Omental fat pad (tissue), 4 donors: ENCODE data around the gene SLC9A9. TPM values are rescaled to one million over a fixed set of nuclear protein-coding genes. Genes with fewer than 3 reads are reported as not detected.

ENCODE experiments used
- ATAC-seq: fragments of 150-250 bp; one replicate; pipeline ENCODE4 v1.9.1; 2016; ENCODE audit warnings: mild to moderate bottlenecking, moderate library complexity; ENCODE audit not compliant: low FRiP score
- DNase-seq: peaks from one replicate; pipeline ENCODE4 v3.0.0-alpha.2; 2019; ENCODE audit warnings: low spot score
- CTCF ChIP-seq, 3 donors: fragments of 450-650 bp; IDR thresholded peaks; one replicate each; pipeline ENCODE4 v1.5.1; 2016 to 2017; ENCODE audit warnings: antibody characterized with exemption in 3 of 3, mild to moderate bottlenecking in 3 of 3, moderate library complexity in 2 of 3
- total RNA-seq, 4 donors: library from RNA; depleted of rRNA; stranded (reverse); fragments of >200 nt; gene quantifications; one replicate each; pipeline ENCODE4 v1.1.0, GENCODE V29; 2016

The SLC9A9 gene
- total RNA-seq, 4 donors from 2014 or later: 15.5 to 39.6 (median 26.9) TPM

GRCh38 chr3:143507735-143508580 is 340.3 kb downstream of the SLC9A9 start:
- DNase-seq: no peak
- TF ChIP-seq CTCF (IDR thresholded peaks at IDR 0.05): no peak
- ATAC-seq: peak; percentile 62

GRCh38 chr3:143506190-143506589 is 342.1 kb downstream of the SLC9A9 start:
- DNase-seq (no peak), ATAC-seq (no peak)
- no peak for TF ChIP-seq CTCF (IDR thresholded peaks at IDR 0.05)

- no peak for DNase-seq
- ATAC-seq: no peak
- TF ChIP-seq CTCF (IDR thresholded peaks at IDR 0.05): no peak
These were observed 344.9 kb downstream of the SLC9A9 start for GRCh38 chr3:143503325-143503885.

GRCh38 chr3:143502081-143502480 is 346.2 kb downstream of the SLC9A9 start:
- ATAC-seq: no peak

GRCh38 chr3:143497382-143497781 is 350.9 kb downstream of the SLC9A9 start:
- no peak for DNase-seq
- no peak for ATAC-seq
- no peak for TF ChIP-seq CTCF (IDR thresholded peaks at IDR 0.05)

More at GRCh38 chr3:143502081-143502480, 346.2 kb downstream of the SLC9A9 start:
- DNase-seq: no peak
- no peak for TF ChIP-seq CTCF (IDR thresholded peaks at IDR 0.05)

GRCh38 chr3:143496191-143496590 is 352.1 kb downstream of the SLC9A9 start:
- ATAC-seq: no peak
- DNase-seq: no peak
- no peak for TF ChIP-seq CTCF (IDR thresholded peaks at IDR 0.05)

- no peak for DNase-seq
- no peak for TF ChIP-seq CTCF (IDR thresholded peaks at IDR 0.05)
- ATAC-seq: no peak
These were observed 352.7 kb downstream of the SLC9A9 start for GRCh38 chr3:143495527-143495926.
